ENCODE measurements around the gene CDH4.

DNA sequence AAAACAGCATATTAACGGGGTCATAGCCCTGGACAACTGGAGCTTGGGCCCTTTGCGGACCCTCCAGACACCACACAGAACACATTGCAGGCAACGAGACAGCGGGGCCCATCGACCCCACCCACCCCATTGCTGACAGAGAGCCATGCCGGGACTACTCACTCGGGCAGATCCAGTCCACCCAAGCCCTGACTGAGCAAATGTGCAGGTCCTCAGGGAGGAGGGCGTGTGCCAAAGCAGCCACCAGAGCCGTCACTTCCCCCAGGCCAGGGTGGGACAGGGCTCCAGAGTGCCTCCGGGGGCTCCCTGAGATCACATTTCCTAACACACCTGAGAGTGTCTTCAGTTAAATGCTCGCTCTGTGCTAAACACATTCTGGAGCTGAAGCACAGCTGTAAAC lies 114.9 kb downstream of the CDH4 start:
- TF ChIP-seq HEY1 (CRISPR knock-in tag; IDR thresholded peaks at IDR 0.05; ENCODE audit: borderline replicate concordance) = no peak
- no peak for TF ChIP-seq CBX3 (IDR thresholded peaks at IDR 0.05; ENCODE audit: borderline replicate concordance in 1 of 2, low read length in 2 of 2)
- TF ChIP-seq E2F6 (IDR thresholded peaks at IDR 0.05; ENCODE audit: borderline replicate concordance in 1 of 2, extremely low read depth in 1 of 2, insufficient read depth in 1 of 2, insufficient read length in 1 of 2, low read depth in 1 of 2, low read length in 1 of 2, poor library complexity in 1 of 2, severe bottlenecking in 1 of 2) = no peak
- TF ChIP-seq POLR2AphosphoS5 (IDR thresholded peaks at IDR 0.05; ENCODE audit: control insufficient read depth, insufficient read depth, low read depth, low read length) = no peak
- no peak for TF ChIP-seq NR3C1 (CRISPR knock-in tag; IDR thresholded peaks at IDR 0.05)
- no peak for TF ChIP-seq CTCF (IDR thresholded peaks at IDR 0.05 in 2 of 3, conservative IDR thresholded peaks at IDR 0.05 in 1 of 3; ENCODE audit: insufficient read depth in 2 of 3, low read depth in 1 of 3, low read length in 3 of 3)
- TF ChIP-seq CBX5 (IDR thresholded peaks at IDR 0.05; ENCODE audit: borderline replicate concordance, low read depth) = no peak
- no peak for TF ChIP-seq ETV6 (IDR thresholded peaks at IDR 0.05; ENCODE audit: borderline replicate concordance in 1 of 2, low read depth in 2 of 2, low read length in 1 of 2)
- no peak for TF ChIP-seq ETV6 (CRISPR knock-in tag; IDR thresholded peaks at IDR 0.05; ENCODE audit: borderline replicate concordance)
- TF ChIP-seq YY1 (IDR thresholded peaks at IDR 0.05; ENCODE audit: borderline replicate concordance in 1 of 3, control insufficient read depth in 1 of 3, extremely low read depth in 1 of 3, insufficient read depth in 3 of 3, insufficient read length in 1 of 3, insufficient replicate concordance in 2 of 3, low read depth in 1 of 3, low read length in 2 of 3) = no peak
- no peak for TF ChIP-seq NEUROD1 (IDR thresholded peaks at IDR 0.05; ENCODE audit: borderline replicate concordance, low read depth, low read length, partially characterized antibody)
- no peak for TF ChIP-seq KDM1A (IDR thresholded peaks at IDR 0.05)
